H1 (cell line): ENCODE measurements around the gene NOS1AP. TPM values are rescaled to one million over a fixed set of nuclear protein-coding genes. Genes with fewer than 3 reads are reported as not detected.

Experiments used
- CEBPB ChIP-seq: IDR thresholded peaks from 2 replicates; pipeline ENCODE4 v1.6.1; 2012; ENCODE audit warnings: low read depth, low read length
- CTBP2 ChIP-seq: IDR thresholded peaks from 2 replicates; pipeline ENCODE4 v1.7.0; 2011; ENCODE audit warnings: borderline replicate concordance, mild to moderate bottlenecking, moderate library complexity, mixed read lengths, low read length; ENCODE audit not compliant: insufficient read depth, insufficient read length
- EZH2 ChIP-seq: fragments of 200-600 bp; sonication (generic); IDR thresholded peaks from 2 replicates; pipeline ENCODE4 v1.7.1; 2012; ENCODE audit warnings: low read depth, mild to moderate bottlenecking, moderate library complexity, low read length, inconsistent platforms; ENCODE audit not compliant: severe bottlenecking
- SP2 ChIP-seq: IDR thresholded peaks from 2 replicates; pipeline ENCODE4 v1.6.1; 2012; ENCODE audit warnings: mild to moderate bottlenecking, low read length, inconsistent platforms
- polyA plus RNA-seq, 7 experiments: library from polyadenylated mRNA; depleted of rRNA in 3 of 7; stranded (reverse) in 5 of 7; unstranded in 2 of 7; fragments of >200 nt in 5 of 7; fragments of 200-250 nt in 2 of 7; gene quantifications; 1 replicate in 5 of 7; 2 replicates in 1 of 7; 4 replicates in 1 of 7; pipeline versions ENCODE4 v1.2.1 to v1.2.3, GENCODE V29; 2011 to 2013; ENCODE audit warnings: missing spikeins in 2 of 7, mixed read lengths in 2 of 7
- total RNA-seq: library from RNA; stranded (reverse); fragmentation: NEBNext Ultra II Directional; extraction: Animal tissue kit (Norgen Biotek cat#: 25700); gene quantifications from 2 replicates; pipeline ENCODE4 v1.2.1, GENCODE V29; 2021
- TF ChIP-seq, protein P1 (sequence below): fragments of 300-600 bp; sonication (generic); IDR thresholded peaks from 2 replicates; pipeline ENCODE4 v1.7.1; 2012; ENCODE audit warnings: low read length, moderate library complexity, mild to moderate bottlenecking, inconsistent platforms; ENCODE audit not compliant: insufficient replicate concordance

The NOS1AP gene
- total and polyA plus RNA-seq, 2 of the 8 experiments (the other 6 are each of a cell fraction or from before 2014, with no cell fraction given), result 2.4 to 12.1 TPM

GRCh38 chr1:162030759-162031280 is 38.7 kb upstream of the NOS1AP start (continued):
- TF ChIP-seq, protein P1, sequence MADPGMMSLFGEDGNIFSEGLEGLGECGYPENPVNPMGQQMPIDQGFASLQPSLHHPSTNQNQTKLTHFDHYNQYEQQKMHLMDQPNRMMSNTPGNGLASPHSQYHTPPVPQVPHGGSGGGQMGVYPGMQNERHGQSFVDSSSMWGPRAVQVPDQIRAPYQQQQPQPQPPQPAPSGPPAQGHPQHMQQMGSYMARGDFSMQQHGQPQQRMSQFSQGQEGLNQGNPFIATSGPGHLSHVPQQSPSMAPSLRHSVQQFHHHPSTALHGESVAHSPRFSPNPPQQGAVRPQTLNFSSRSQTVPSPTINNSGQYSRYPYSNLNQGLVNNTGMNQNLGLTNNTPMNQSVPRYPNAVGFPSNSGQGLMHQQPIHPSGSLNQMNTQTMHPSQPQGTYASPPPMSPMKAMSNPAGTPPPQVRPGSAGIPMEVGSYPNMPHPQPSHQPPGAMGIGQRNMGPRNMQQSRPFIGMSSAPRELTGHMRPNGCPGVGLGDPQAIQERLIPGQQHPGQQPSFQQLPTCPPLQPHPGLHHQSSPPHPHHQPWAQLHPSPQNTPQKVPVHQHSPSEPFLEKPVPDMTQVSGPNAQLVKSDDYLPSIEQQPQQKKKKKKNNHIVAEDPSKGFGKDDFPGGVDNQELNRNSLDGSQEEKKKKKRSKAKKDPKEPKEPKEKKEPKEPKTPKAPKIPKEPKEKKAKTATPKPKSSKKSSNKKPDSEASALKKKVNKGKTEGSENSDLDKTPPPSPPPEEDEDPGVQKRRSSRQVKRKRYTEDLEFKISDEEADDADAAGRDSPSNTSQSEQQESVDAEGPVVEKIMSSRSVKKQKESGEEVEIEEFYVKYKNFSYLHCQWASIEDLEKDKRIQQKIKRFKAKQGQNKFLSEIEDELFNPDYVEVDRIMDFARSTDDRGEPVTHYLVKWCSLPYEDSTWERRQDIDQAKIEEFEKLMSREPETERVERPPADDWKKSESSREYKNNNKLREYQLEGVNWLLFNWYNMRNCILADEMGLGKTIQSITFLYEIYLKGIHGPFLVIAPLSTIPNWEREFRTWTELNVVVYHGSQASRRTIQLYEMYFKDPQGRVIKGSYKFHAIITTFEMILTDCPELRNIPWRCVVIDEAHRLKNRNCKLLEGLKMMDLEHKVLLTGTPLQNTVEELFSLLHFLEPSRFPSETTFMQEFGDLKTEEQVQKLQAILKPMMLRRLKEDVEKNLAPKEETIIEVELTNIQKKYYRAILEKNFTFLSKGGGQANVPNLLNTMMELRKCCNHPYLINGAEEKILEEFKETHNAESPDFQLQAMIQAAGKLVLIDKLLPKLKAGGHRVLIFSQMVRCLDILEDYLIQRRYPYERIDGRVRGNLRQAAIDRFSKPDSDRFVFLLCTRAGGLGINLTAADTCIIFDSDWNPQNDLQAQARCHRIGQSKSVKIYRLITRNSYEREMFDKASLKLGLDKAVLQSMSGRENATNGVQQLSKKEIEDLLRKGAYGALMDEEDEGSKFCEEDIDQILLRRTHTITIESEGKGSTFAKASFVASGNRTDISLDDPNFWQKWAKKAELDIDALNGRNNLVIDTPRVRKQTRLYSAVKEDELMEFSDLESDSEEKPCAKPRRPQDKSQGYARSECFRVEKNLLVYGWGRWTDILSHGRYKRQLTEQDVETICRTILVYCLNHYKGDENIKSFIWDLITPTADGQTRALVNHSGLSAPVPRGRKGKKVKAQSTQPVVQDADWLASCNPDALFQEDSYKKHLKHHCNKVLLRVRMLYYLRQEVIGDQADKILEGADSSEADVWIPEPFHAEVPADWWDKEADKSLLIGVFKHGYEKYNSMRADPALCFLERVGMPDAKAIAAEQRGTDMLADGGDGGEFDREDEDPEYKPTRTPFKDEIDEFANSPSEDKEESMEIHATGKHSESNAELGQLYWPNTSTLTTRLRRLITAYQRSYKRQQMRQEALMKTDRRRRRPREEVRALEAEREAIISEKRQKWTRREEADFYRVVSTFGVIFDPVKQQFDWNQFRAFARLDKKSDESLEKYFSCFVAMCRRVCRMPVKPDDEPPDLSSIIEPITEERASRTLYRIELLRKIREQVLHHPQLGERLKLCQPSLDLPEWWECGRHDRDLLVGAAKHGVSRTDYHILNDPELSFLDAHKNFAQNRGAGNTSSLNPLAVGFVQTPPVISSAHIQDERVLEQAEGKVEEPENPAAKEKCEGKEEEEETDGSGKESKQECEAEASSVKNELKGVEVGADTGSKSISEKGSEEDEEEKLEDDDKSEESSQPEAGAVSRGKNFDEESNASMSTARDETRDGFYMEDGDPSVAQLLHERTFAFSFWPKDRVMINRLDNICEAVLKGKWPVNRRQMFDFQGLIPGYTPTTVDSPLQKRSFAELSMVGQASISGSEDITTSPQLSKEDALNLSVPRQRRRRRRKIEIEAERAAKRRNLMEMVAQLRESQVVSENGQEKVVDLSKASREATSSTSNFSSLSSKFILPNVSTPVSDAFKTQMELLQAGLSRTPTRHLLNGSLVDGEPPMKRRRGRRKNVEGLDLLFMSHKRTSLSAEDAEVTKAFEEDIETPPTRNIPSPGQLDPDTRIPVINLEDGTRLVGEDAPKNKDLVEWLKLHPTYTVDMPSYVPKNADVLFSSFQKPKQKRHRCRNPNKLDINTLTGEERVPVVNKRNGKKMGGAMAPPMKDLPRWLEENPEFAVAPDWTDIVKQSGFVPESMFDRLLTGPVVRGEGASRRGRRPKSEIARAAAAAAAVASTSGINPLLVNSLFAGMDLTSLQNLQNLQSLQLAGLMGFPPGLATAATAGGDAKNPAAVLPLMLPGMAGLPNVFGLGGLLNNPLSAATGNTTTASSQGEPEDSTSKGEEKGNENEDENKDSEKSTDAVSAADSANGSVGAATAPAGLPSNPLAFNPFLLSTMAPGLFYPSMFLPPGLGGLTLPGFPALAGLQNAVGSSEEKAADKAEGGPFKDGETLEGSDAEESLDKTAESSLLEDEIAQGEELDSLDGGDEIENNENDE, result no peak
- TF ChIP-seq CTBP2 (no peak), SP2 (no peak), EZH2 (no peak), CEBPB (no peak)
- TF ChIP-seq, all 59 proteins: peak for 0
